Measurements from ENCODE around the gene SIN3A. TPM values are rescaled to one million over a fixed set of nuclear protein-coding genes. Genes with fewer than 3 reads are reported as not detected.

The SIN3A gene
- total RNA-seq, 5 donors from 2014 or later (not counting 1 experiment from before 2014, with no cell fraction given) = 117 to 137 (median 136) TPM

GRCh38 chr15:75416584-75416983 lies 34.9 kb downstream of the SIN3A start:
- DNase-seq = no peak
- H3K27ac Mint-ChIP-seq = peak overlapping the region; percentile 22 to 36
- peaks cover 23% of the 10 kb centered on the region for H3K36me3 Mint-ChIP-seq
- H3K27me3 ChIP-seq (replicated peaks in 1 of 2; ENCODE audit: control insufficient read depth in 2 of 2, extremely low read depth in 1 of 2, insufficient read depth in 2 of 2, low read length in 1 of 2) = no peaks in the 10 kb centered on the region
- H3K4me1 ChIP-seq (ENCODE audit: control insufficient read depth in 1 of 2, extremely low read depth in 1 of 2, insufficient read depth in 2 of 2, low read length in 2 of 2) = no peaks in the 10 kb centered on the region
- no peaks in the 10 kb centered on the region for H3K9me3 ChIP-seq
- peaks cover 5 to 23% (median 12%) of the 10 kb centered on the region in 3 donors for H3K4me1 Mint-ChIP-seq
- H3K27me3 Mint-ChIP-seq = no peaks in the 10 kb centered on the region
- POLR2A ChIA-PET = no interaction called here
- H3K36me3 ChIP-seq (ENCODE audit: control insufficient read depth in 2 of 2, extremely low read depth in 1 of 2, insufficient read depth in 1 of 2, low read length in 1 of 2) = peaks cover 8 to 42% of the 10 kb centered on the region in 2 donors
- no peak overlapping the region for H3K27ac ChIP-seq (ENCODE audit: low read length)
- H3K4me3 Mint-ChIP-seq = no peak overlapping the region
- CTCF ChIA-PET = interaction anchor here (0.6 to 1.0 kb wide), 5 partner anchors 38 to 268 kb away, joined by 3 to 4 read pairs (median 3); no protein-coding TSS in a partner anchor
- 100% methylated on average over 1 of the region's 1 CpG for WGBS (ENCODE audit: insufficient coverage)
- no peak overlapping the region for H3K4me3 ChIP-seq (ENCODE audit: control insufficient read depth in 1 of 2, extremely low read depth in 1 of 2, low read length in 1 of 2)
- H3K9me3 Mint-ChIP-seq = no peaks in the 10 kb centered on the region
- ATAC-seq (replicated peaks in 1 of 4) = no peak

GRCh38 chr15:75410196-75410595 lies 41.3 kb downstream of the SIN3A start:
- Histone ChIP-seq H3K36me3 (ENCODE audit: control insufficient read depth in 2 of 2, extremely low read depth in 1 of 2, insufficient read depth in 1 of 2, low read length in 1 of 2) (peaks cover 17 to 79% of the 10 kb centered on the region in 2 donors), H3K9me3 (no peaks in the 10 kb centered on the region), H3K27ac (ENCODE audit: low read length) (no peak overlapping the region), H3K4me1 (ENCODE audit: control insufficient read depth in 1 of 2, extremely low read depth in 1 of 2, insufficient read depth in 2 of 2, low read length in 2 of 2) (no peaks in the 10 kb centered on the region), H3K4me3 (ENCODE audit: control insufficient read depth in 1 of 2, extremely low read depth in 1 of 2, low read length in 1 of 2) (no peak overlapping the region), H3K27me3 (replicated peaks in 1 of 2; ENCODE audit: control insufficient read depth in 2 of 2, extremely low read depth in 1 of 2, insufficient read depth in 2 of 2, low read length in 1 of 2) (no peaks in the 10 kb centered on the region)
- Mint-ChIP-seq H3K4me1 (peaks cover 7 to 24% (median 14%) of the 10 kb centered on the region in 3 donors), H3K36me3 (peaks cover 54% of the 10 kb centered on the region), H3K4me3 (no peak overlapping the region), H3K27ac (peak overlapping the region in 1 of 2 donors; percentile 5), H3K9me3 (no peaks in the 10 kb centered on the region), H3K27me3 (no peaks in the 10 kb centered on the region)
- 78% methylated on average over 4 of the region's 6 CpGs for WGBS (ENCODE audit: insufficient coverage)
- DNase-seq (no peak), ATAC-seq (replicated peaks in 1 of 4) (no peak)
- CTCF ChIA-PET = no interaction called here
- POLR2A ChIA-PET = no interaction called here

- peaks cover 7 to 13% (median 12%) of the 10 kb centered on the region in 3 donors for H3K4me1 Mint-ChIP-seq
- no peaks in the 10 kb centered on the region for H3K27me3 Mint-ChIP-seq
- ATAC-seq (replicated peaks in 1 of 4) (no peak), DNase-seq (no peak)
- POLR2A ChIA-PET = no interaction called here
- no peaks in the 10 kb centered on the region for H3K9me3 Mint-ChIP-seq
- Histone ChIP-seq H3K27me3 (replicated peaks in 1 of 2; ENCODE audit: control insufficient read depth in 2 of 2, extremely low read depth in 1 of 2, insufficient read depth in 2 of 2, low read length in 1 of 2) (no peaks in the 10 kb centered on the region), H3K27ac (ENCODE audit: low read length) (no peak overlapping the region), H3K36me3 (ENCODE audit: control insufficient read depth in 2 of 2, extremely low read depth in 1 of 2, insufficient read depth in 1 of 2, low read length in 1 of 2) (peaks cover 17 to 85% of the 10 kb centered on the region in 2 donors), H3K9me3 (no peaks in the 10 kb centered on the region), H3K4me1 (ENCODE audit: control insufficient read depth in 1 of 2, extremely low read depth in 1 of 2, insufficient read depth in 2 of 2, low read length in 2 of 2) (no peaks in the 10 kb centered on the region), H3K4me3 (ENCODE audit: control insufficient read depth in 1 of 2, extremely low read depth in 1 of 2, low read length in 1 of 2) (no peak overlapping the region)
- no peak overlapping the region for H3K4me3 Mint-ChIP-seq
- CTCF ChIA-PET = no interaction called here
- H3K27ac Mint-ChIP-seq = no peak overlapping the region
- no CpG with 5 or more reads among the region's 1 CpG for WGBS (ENCODE audit: insufficient coverage)
- H3K36me3 Mint-ChIP-seq = peaks cover 58% of the 10 kb centered on the region
Observed at GRCh38 chr15:75407083-75407482, 44.4 kb downstream of the SIN3A start.

- Histone ChIP-seq H3K4me3 (ENCODE audit: control insufficient read depth in 1 of 2, extremely low read depth in 1 of 2, low read length in 1 of 2) (no peak overlapping the region), H3K27ac (ENCODE audit: low read length) (no peak overlapping the region), H3K9me3 (no peaks in the 10 kb centered on the region), H3K36me3 (ENCODE audit: control insufficient read depth in 2 of 2, extremely low read depth in 1 of 2, insufficient read depth in 1 of 2, low read length in 1 of 2) (peaks cover 0 to 79% of the 10 kb centered on the region in 2 donors), H3K4me1 (ENCODE audit: control insufficient read depth in 1 of 2, extremely low read depth in 1 of 2, insufficient read depth in 2 of 2, low read length in 2 of 2) (no peaks in the 10 kb centered on the region), H3K27me3 (replicated peaks in 1 of 2; ENCODE audit: control insufficient read depth in 2 of 2, extremely low read depth in 1 of 2, insufficient read depth in 2 of 2, low read length in 1 of 2) (no peaks in the 10 kb centered on the region)
- Mint-ChIP-seq H3K36me3 (peaks cover 43% of the 10 kb centered on the region), H3K4me3 (no peak overlapping the region), H3K4me1 (peaks cover 5 to 12% (median 5%) of the 10 kb centered on the region in 3 donors), H3K9me3 (no peaks in the 10 kb centered on the region), H3K27me3 (no peaks in the 10 kb centered on the region), H3K27ac (no peak overlapping the region)
- ChIA-PET POLR2A (no interaction called here), CTCF (interaction anchor here in 1 of 2 donors (0.5 to 1.2 kb wide), 2 partner anchors 13 to 58 kb away, joined by 3 to 5 read pairs; no protein-coding TSS in a partner anchor)
- no peak for DNase-seq
- ATAC-seq (replicated peaks in 1 of 4) = no peak
- WGBS (ENCODE audit: insufficient coverage) = 94% methylated on average over 2 of the region's 2 CpGs
Observed at GRCh38 chr15:75403892-75404291, 47.6 kb downstream of the SIN3A start.

GRCh38 chr15:75397494-75397893 lies 54.0 kb downstream of the SIN3A start:
- no peaks in the 10 kb centered on the region for H3K4me1 ChIP-seq (ENCODE audit: control insufficient read depth in 1 of 2, extremely low read depth in 1 of 2, insufficient read depth in 2 of 2, low read length in 2 of 2)
- H3K27ac Mint-ChIP-seq = peak overlapping the region in 1 of 2 donors; percentile 4
- DNase-seq (no peak), ATAC-seq (replicated peaks in 1 of 4) (no peak)
- H3K4me3 Mint-ChIP-seq = no peak overlapping the region
- peaks cover 44% of the 10 kb centered on the region for H3K36me3 Mint-ChIP-seq
- CTCF ChIA-PET = no interaction called here
- H3K9me3 ChIP-seq = no peaks in the 10 kb centered on the region
- H3K4me3 ChIP-seq (ENCODE audit: control insufficient read depth in 1 of 2, extremely low read depth in 1 of 2, low read length in 1 of 2) = no peak overlapping the region
- peaks cover 5 to 16% (median 10%) of the 10 kb centered on the region in 3 donors for H3K4me1 Mint-ChIP-seq
- 93% methylated on average over 2 of the region's 2 CpGs for WGBS (ENCODE audit: insufficient coverage)
- no peaks in the 10 kb centered on the region for H3K27me3 Mint-ChIP-seq
- peaks cover 8 to 87% of the 10 kb centered on the region in 2 donors for H3K36me3 ChIP-seq (ENCODE audit: control insufficient read depth in 2 of 2, extremely low read depth in 1 of 2, insufficient read depth in 1 of 2, low read length in 1 of 2)
- POLR2A ChIA-PET = interaction anchor here (0.5 to 1.0 kb wide), 3 partner anchors 10 to 63 kb away, joined by 5 to 19 read pairs (median 9); no protein-coding TSS in a partner anchor
- H3K27ac ChIP-seq (ENCODE audit: low read length) = no peak overlapping the region
- no peaks in the 10 kb centered on the region for H3K27me3 ChIP-seq (replicated peaks in 1 of 2; ENCODE audit: control insufficient read depth in 2 of 2, extremely low read depth in 1 of 2, insufficient read depth in 2 of 2, low read length in 1 of 2)
- H3K9me3 Mint-ChIP-seq = no peaks in the 10 kb centered on the region

GRCh38 chr15:75389791-75390382 lies 61.6 kb downstream of the SIN3A start:
- H3K9me3 Mint-ChIP-seq = no peaks in the 10 kb centered on the region
- peaks cover 19 to 92% of the 10 kb centered on the region in 2 donors for H3K36me3 ChIP-seq (ENCODE audit: control insufficient read depth in 2 of 2, extremely low read depth in 1 of 2, insufficient read depth in 1 of 2, low read length in 1 of 2)
- no CpG with 5 or more reads among the region's 1 CpG for WGBS (ENCODE audit: insufficient coverage)

More at GRCh38 chr15:75389791-75390382, 61.6 kb downstream of the SIN3A start:
- Mint-ChIP-seq H3K27me3 (no peaks in the 10 kb centered on the region), H3K36me3 (peaks cover 58% of the 10 kb centered on the region), H3K4me1 (peaks cover 0 to 3% (median 1%) of the 10 kb centered on the region in 3 donors), H3K4me3 (no peak overlapping the region), H3K27ac (no peak overlapping the region)
- Histone ChIP-seq H3K27me3 (replicated peaks in 1 of 2; ENCODE audit: control insufficient read depth in 2 of 2, extremely low read depth in 1 of 2, insufficient read depth in 2 of 2, low read length in 1 of 2) (no peaks in the 10 kb centered on the region), H3K4me1 (ENCODE audit: control insufficient read depth in 1 of 2, extremely low read depth in 1 of 2, insufficient read depth in 2 of 2, low read length in 2 of 2) (no peaks in the 10 kb centered on the region), H3K27ac (ENCODE audit: low read length) (no peak overlapping the region), H3K9me3 (no peaks in the 10 kb centered on the region), H3K4me3 (ENCODE audit: control insufficient read depth in 1 of 2, extremely low read depth in 1 of 2, low read length in 1 of 2) (no peak overlapping the region)
- DNase-seq (no peak), ATAC-seq (replicated peaks in 1 of 4) (no peak)
- POLR2A ChIA-PET = no interaction called here
- CTCF ChIA-PET = interaction anchor here in 1 of 2 donors (0.7 kb wide), 1 partner anchor 14 kb away, joined by 3 read pairs; no protein-coding TSS in a partner anchor

Measured in T-cell (primary cell).